Panc1 (cell line): ENCODE results near the gene FAM107B.

Experiments
- POLR2AphosphoS5 ChIP-seq: IDR thresholded peaks from 2 replicates; pipeline ENCODE4 v1.6.1; 2012; ENCODE audit warnings: mild to moderate bottlenecking, low read depth, low read length, moderate library complexity
- TCF7L2 ChIP-seq: IDR thresholded peaks from 2 replicates; pipeline ENCODE4 v1.6.1; 2011; ENCODE audit warnings: mild to moderate bottlenecking, low read depth, low read length, inconsistent platforms
- TF ChIP-seq, protein P1 (sequence below): fragments of 450-650 bp; IDR thresholded peaks from 2 replicates; pipeline ENCODE4 v1.5.1; 2017; ENCODE audit warnings: mild to moderate bottlenecking
- TF ChIP-seq, protein P2 (sequence below), 2 experiments: IDR thresholded peaks; 2 replicates each; pipeline ENCODE4 v1.6.1; 2011 to 2012; ENCODE audit warnings: low read depth in 2 of 2, control low read depth in 1 of 2, low read length in 1 of 2, mild to moderate bottlenecking in 1 of 2, moderate library complexity in 1 of 2; ENCODE audit not compliant: insufficient read depth in 1 of 2

DNA sequence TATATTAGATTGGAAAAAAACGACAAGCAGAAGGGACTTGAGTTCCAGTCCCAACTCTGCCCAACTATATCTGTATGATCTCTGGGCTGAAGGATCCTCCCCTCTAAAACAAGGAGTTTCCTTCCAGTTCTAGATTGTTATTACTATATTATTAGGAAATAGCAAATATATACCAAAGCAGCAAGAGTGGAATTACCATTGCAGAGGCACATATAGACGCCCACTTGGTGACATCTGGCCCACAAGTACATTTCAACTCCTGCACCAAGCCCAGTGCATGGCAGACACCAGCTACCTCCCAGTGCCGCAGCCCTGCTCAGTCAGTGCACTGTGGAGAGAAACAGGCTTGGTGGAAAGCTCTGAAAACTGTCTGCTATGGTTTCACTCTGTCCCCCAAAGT, 201.9 kb downstream of the FAM107B start:
- TF ChIP-seq, protein P1, sequence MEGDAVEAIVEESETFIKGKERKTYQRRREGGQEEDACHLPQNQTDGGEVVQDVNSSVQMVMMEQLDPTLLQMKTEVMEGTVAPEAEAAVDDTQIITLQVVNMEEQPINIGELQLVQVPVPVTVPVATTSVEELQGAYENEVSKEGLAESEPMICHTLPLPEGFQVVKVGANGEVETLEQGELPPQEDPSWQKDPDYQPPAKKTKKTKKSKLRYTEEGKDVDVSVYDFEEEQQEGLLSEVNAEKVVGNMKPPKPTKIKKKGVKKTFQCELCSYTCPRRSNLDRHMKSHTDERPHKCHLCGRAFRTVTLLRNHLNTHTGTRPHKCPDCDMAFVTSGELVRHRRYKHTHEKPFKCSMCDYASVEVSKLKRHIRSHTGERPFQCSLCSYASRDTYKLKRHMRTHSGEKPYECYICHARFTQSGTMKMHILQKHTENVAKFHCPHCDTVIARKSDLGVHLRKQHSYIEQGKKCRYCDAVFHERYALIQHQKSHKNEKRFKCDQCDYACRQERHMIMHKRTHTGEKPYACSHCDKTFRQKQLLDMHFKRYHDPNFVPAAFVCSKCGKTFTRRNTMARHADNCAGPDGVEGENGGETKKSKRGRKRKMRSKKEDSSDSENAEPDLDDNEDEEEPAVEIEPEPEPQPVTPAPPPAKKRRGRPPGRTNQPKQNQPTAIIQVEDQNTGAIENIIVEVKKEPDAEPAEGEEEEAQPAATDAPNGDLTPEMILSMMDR, result no peak
- TF ChIP-seq POLR2AphosphoS5, result no peak
- TF ChIP-seq, protein P2, sequence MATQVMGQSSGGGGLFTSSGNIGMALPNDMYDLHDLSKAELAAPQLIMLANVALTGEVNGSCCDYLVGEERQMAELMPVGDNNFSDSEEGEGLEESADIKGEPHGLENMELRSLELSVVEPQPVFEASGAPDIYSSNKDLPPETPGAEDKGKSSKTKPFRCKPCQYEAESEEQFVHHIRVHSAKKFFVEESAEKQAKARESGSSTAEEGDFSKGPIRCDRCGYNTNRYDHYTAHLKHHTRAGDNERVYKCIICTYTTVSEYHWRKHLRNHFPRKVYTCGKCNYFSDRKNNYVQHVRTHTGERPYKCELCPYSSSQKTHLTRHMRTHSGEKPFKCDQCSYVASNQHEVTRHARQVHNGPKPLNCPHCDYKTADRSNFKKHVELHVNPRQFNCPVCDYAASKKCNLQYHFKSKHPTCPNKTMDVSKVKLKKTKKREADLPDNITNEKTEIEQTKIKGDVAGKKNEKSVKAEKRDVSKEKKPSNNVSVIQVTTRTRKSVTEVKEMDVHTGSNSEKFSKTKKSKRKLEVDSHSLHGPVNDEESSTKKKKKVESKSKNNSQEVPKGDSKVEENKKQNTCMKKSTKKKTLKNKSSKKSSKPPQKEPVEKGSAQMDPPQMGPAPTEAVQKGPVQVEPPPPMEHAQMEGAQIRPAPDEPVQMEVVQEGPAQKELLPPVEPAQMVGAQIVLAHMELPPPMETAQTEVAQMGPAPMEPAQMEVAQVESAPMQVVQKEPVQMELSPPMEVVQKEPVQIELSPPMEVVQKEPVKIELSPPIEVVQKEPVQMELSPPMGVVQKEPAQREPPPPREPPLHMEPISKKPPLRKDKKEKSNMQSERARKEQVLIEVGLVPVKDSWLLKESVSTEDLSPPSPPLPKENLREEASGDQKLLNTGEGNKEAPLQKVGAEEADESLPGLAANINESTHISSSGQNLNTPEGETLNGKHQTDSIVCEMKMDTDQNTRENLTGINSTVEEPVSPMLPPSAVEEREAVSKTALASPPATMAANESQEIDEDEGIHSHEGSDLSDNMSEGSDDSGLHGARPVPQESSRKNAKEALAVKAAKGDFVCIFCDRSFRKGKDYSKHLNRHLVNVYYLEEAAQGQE (IDR thresholded peaks at IDR 0.05; ENCODE audit: insufficient read depth in 1 of 2, low read depth in 2 of 2, low read length in 1 of 2), result no peak
- no peak for TF ChIP-seq TCF7L2
